PC-9 (cell line): ENCODE measurements around the gene RBMS3.

Experiments
- CTCF ChIP-seq: fragments of 200-600 bp; sonication (generic); conservative IDR thresholded peaks from 2 replicates; pipeline ENCODE4 v1.6.1; 2017; ENCODE audit warnings: mixed run types, antibody characterized with exemption, mild to moderate bottlenecking, moderate library complexity
- EZH2 ChIP-seq: fragments of 200-600 bp; sonication (generic); IDR thresholded peaks from 2 replicates; pipeline ENCODE4 v1.8.0; 2017; ENCODE audit warnings: antibody characterized with exemption, low read depth

DNA sequence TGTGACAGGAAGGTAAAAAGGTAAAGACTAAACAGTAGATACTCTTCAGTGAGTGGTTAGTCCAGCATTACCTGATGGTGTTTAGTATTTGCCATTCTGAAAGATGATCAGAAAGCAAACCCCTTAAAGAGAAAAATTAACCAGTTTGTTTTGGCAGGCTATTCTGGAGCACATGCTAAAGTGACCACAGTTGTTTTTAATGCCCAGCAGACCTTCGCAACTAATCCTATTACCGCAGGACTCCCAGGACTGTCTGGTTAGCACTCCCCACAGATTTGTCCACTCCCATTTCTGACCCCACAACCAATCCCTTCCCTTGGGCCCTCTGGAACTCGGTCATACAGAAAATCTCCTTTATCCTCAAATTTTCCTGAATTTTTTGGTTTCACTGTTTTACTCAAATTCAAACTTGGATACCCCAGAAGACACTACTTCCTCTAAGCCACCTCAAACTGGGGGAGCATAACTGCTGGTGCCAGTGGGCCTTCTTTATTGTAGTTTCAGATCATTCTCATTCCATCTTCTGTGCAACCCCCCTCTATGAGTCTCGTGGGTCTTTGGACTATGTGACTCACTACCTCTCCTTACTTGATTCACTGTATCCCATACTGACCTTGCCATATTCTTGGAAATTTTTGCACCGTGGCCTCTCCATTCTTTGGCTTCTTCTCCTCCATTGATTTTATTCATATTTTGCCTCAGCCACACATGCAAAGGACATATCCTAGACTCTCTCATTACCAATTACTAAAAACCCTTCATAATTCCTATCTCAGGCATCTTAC is 104.4 kb downstream of the RBMS3 start:
- TF ChIP-seq CTCF (no peak), EZH2 (no peak)
